OCI-LY7 (cell line): ENCODE data around the gene PDE10A. TPM values are rescaled to one million over a fixed set of nuclear protein-coding genes. Genes with fewer than 3 reads are reported as not detected.

Experiments used
- BruUV-seq: library from RNA; stranded (reverse); fragments of 400-500 nt; replicated peaks from 2 replicates; lab custom pipeline; 2021; lab: Mats Ljungman, UMichigan
- CTCF ChIA-PET: fragments of 300-600 bp; sonication (Branson Sonifier 250); formaldehyde crosslinking; loops from one replicate; lab custom pipeline; 2022; ENCODE audit warnings: antibody characterized with exemption; ENCODE audit not compliant: unreplicated experiment; lab: Charles Lee
- POLR2A ChIA-PET: fragments of 300-600 bp; sonication (Branson Sonifier 250); formaldehyde crosslinking; loops from one replicate; lab custom pipeline; 2022; ENCODE audit warnings: antibody characterized with exemption; lab: Charles Lee
- DNase-seq: peaks from one replicate; pipeline ENCODE4 v3.0.0-alpha.2; 2015; ENCODE audit warnings: low spot score
- H2AFZ ChIP-seq: fragments of 200-600 bp; sonication (generic), shearing (Covaris generic); 2 replicates; pipeline ENCODE4 v1.6.1; 2014; ENCODE audit warnings: mild to moderate bottlenecking, antibody characterized with exemption, low read length, moderate library complexity
- H3K27ac ChIP-seq: fragments of 200-600 bp; sonication (generic); 2 replicates; pipeline ENCODE4 v1.5.1; 2014; ENCODE audit warnings: mixed run types, low read depth, mild to moderate bottlenecking, moderate library complexity, low read length, inconsistent platforms; ENCODE audit not compliant: poor library complexity, severe bottlenecking
- H3K36me3 ChIP-seq: fragments of 200-600 bp; sonication (generic); 2 replicates; pipeline ENCODE4 v1.6.1; 2014; ENCODE audit warnings: mild to moderate bottlenecking, antibody characterized with exemption, low read length, moderate library complexity, mixed read lengths; ENCODE audit not compliant: insufficient read depth
- H3K4me1 ChIP-seq: fragments of 200-600 bp; sonication (generic); 2 replicates; pipeline ENCODE4 v1.5.1; 2014; ENCODE audit warnings: mild to moderate bottlenecking, low read length; ENCODE audit not compliant: insufficient read depth, poor library complexity, severe bottlenecking
- H3K4me2 ChIP-seq: fragments of 200-600 bp; sonication (generic); 2 replicates; pipeline ENCODE4 v1.6.1; 2014; ENCODE audit warnings: mild to moderate bottlenecking, low read length
- H3K4me3 ChIP-seq: fragments of 200-600 bp; sonication (generic); 2 replicates; pipeline ENCODE4 v1.5.1; 2014; ENCODE audit warnings: mild to moderate bottlenecking, low read depth, low read length; ENCODE audit not compliant: poor library complexity, severe bottlenecking
- H3K79me2 ChIP-seq: fragments of 200-600 bp; sonication (generic); 2 replicates; pipeline ENCODE4 v1.6.1; 2016; ENCODE audit warnings: low read depth, mild to moderate bottlenecking, low read length, moderate library complexity, mixed read lengths; ENCODE audit not compliant: insufficient read depth
- H3K9me2 ChIP-seq: fragments of 200-600 bp; sonication (generic); 2 replicates; pipeline ENCODE4 v1.6.1; 2016; ENCODE audit warnings: mild to moderate bottlenecking, low read length, mixed read lengths; ENCODE audit not compliant: insufficient read depth
- H3K9me3 ChIP-seq: fragments of 200-600 bp; sonication (generic); 2 replicates; pipeline ENCODE4 v1.6.1; 2014; ENCODE audit warnings: mild to moderate bottlenecking, mixed run types, low read length, mixed read lengths
- H4K20me1 ChIP-seq: fragments of 200-600 bp; sonication (generic); 2 replicates; pipeline ENCODE4 v1.6.1; 2014; ENCODE audit warnings: mild to moderate bottlenecking, antibody characterized with exemption, low read length, moderate library complexity, mixed read lengths; ENCODE audit not compliant: insufficient read depth
- CTCF ChIP-seq: fragments of 200-600 bp; sonication (generic); conservative IDR thresholded peaks from 2 replicates; pipeline ENCODE4 v1.5.1; 2014; ENCODE audit warnings: mild to moderate bottlenecking, antibody characterized with exemption, low read length, moderate library complexity, mixed read lengths
- EZH2phosphoT487 ChIP-seq: fragments of 200-600 bp; sonication (generic); IDR thresholded peaks from 2 replicates; pipeline ENCODE4 v1.6.1; 2018; ENCODE audit warnings: low read depth, borderline replicate concordance, mild to moderate bottlenecking, mixed run types, antibody characterized with exemption, low read length, moderate library complexity, mixed read lengths
- intact Hi-C: fragments of 100-400 bp; cut with micrococcal nuclease; formaldehyde crosslinking; loops from one replicate; pipeline ENCODE4 v1.10.0; 2022; ENCODE audit not compliant: unreplicated experiment
- total RNA-seq, 2 experiments: library from RNA; depleted of rRNA in 1 of 2; stranded (reverse); fragments of >200 nt in 1 of 2; shearing (Covaris generic) in 1 of 2; gene quantifications; 2 replicates each; pipeline ENCODE4 v1.2.3, GENCODE V29; 2014 to 2022

PDE10A gene
- total RNA-seq, 2 experiments from 2014 or later = not detected

GRCh38 chr6:165481921-165482320 lies 181.1 kb downstream of the PDE10A start:
- TF ChIP-seq EZH2phosphoT487 (no peak), CTCF (no peak)
- H4K20me1 ChIP-seq = no peaks in the 10 kb centered on the region
- no peaks in the 10 kb centered on the region for H3K4me1 ChIP-seq
- H3K36me3 ChIP-seq = no peaks in the 10 kb centered on the region
- H3K4me2 ChIP-seq = no peak overlapping the region
- H2AFZ ChIP-seq = no peak overlapping the region
- DNase-seq = no peak
- intact Hi-C loops = no loop called here
- CTCF ChIA-PET = no interaction called here
- no peaks in the 10 kb centered on the region for H3K9me2 ChIP-seq
- H3K79me2 ChIP-seq = no peaks in the 10 kb centered on the region
- no TSS peak for BruUV-seq
- H3K27ac ChIP-seq = no peak overlapping the region
- POLR2A ChIA-PET = no interaction called here
- H3K4me3 ChIP-seq = no peak overlapping the region
- H3K9me3 ChIP-seq = no peaks in the 10 kb centered on the region

- no TSS peak for BruUV-seq
Observed at GRCh38 chr6:165480916-165481315, 182.1 kb downstream of the PDE10A start.

More at GRCh38 chr6:165480916-165481315, 182.1 kb downstream of the PDE10A start:
- no peak for DNase-seq
- no peak overlapping the region for H3K4me3 ChIP-seq
- TF ChIP-seq CTCF = no peak
- intact Hi-C loops = no loop called here
- ChIA-PET CTCF (no interaction called here), POLR2A (interaction anchor here (0.6 kb wide), 1 partner anchor 82 kb away, joined by 3 read pairs; no protein-coding TSS in a partner anchor)
- no peaks in the 10 kb centered on the region for H3K9me3 ChIP-seq
- H3K4me1 ChIP-seq = no peaks in the 10 kb centered on the region
- no peaks in the 10 kb centered on the region for H3K9me2 ChIP-seq
- H4K20me1 ChIP-seq = no peaks in the 10 kb centered on the region
- no peaks in the 10 kb centered on the region for H3K36me3 ChIP-seq
- no peak overlapping the region for H2AFZ ChIP-seq
- H3K4me2 ChIP-seq = no peak overlapping the region
- no peaks in the 10 kb centered on the region for H3K79me2 ChIP-seq
- H3K27ac ChIP-seq = no peak overlapping the region
